Loucy (cell line): ENCODE data around the gene MYO1D.

Experiments used
- H2AFZ ChIP-seq: fragments of 200-600 bp; sonication (generic); 2 replicates; pipeline ENCODE4 v1.6.0; 2016; ENCODE audit warnings: antibody characterized with exemption, mild to moderate bottlenecking, low read length, moderate library complexity
- H3F3A ChIP-seq: fragments of 200-600 bp; 2 replicates; pipeline ENCODE4 v1.6.0; 2016; ENCODE audit warnings: antibody characterized with exemption, low read depth, mild to moderate bottlenecking
- H3K27me3 ChIP-seq: fragments of 200-600 bp; sonication (generic); 2 replicates; pipeline ENCODE4 v1.6.1; 2014; ENCODE audit warnings: low read length, mild to moderate bottlenecking; ENCODE audit not compliant: insufficient read depth, poor library complexity, severe bottlenecking
- H3K36me3 ChIP-seq: fragments of 200-600 bp; sonication (generic); 2 replicates; pipeline ENCODE4 v1.6.1; 2016; ENCODE audit warnings: low read length; ENCODE audit not compliant: insufficient read depth
- H3K4me1 ChIP-seq: fragments of 200-600 bp; sonication (generic); 2 replicates; pipeline ENCODE4 v1.5.1; 2014; ENCODE audit warnings: low read length, mild to moderate bottlenecking; ENCODE audit not compliant: insufficient read depth, poor library complexity, severe bottlenecking
- H3K4me2 ChIP-seq: fragments of 200-600 bp; sonication (generic); 2 replicates; pipeline ENCODE4 v1.6.0; 2014; ENCODE audit warnings: antibody characterized with exemption, low read length, low read depth, mild to moderate bottlenecking; ENCODE audit not compliant: poor library complexity, severe bottlenecking
- H3K4me3 ChIP-seq: fragments of 200-600 bp; sonication (generic); 2 replicates; pipeline ENCODE4 v1.5.1; 2014; ENCODE audit warnings: low read length, mild to moderate bottlenecking, mixed read lengths; ENCODE audit not compliant: poor library complexity, severe bottlenecking
- H3K79me2 ChIP-seq: fragments of 200-600 bp; sonication (generic); 2 replicates; pipeline ENCODE4 v1.6.1; 2014; ENCODE audit warnings: low read length; ENCODE audit not compliant: insufficient read depth
- H3K9ac ChIP-seq: fragments of 200-600 bp; sonication (generic); 2 replicates; pipeline ENCODE4 v1.6.0; 2014; ENCODE audit warnings: mild to moderate bottlenecking, low read depth, low read length, moderate library complexity; ENCODE audit not compliant: poor library complexity, severe bottlenecking
- H3K9me2 ChIP-seq: fragments of 200-600 bp; sonication (generic); replicated peaks from 2 replicates; pipeline ENCODE4 v1.6.1; 2016; ENCODE audit warnings: low read depth, low read length, mixed read lengths
- H3K9me3 ChIP-seq: fragments of 200-600 bp; sonication (generic); 2 replicates; pipeline ENCODE4 v1.6.1; 2014; ENCODE audit warnings: mild to moderate bottlenecking, antibody characterized with exemption, low read length, low read depth; ENCODE audit not compliant: insufficient read depth
- H4K20me1 ChIP-seq: fragments of 200-600 bp; sonication (generic); 2 replicates; pipeline ENCODE4 v1.6.0; 2014; ENCODE audit warnings: antibody characterized with exemption, low read length, mild to moderate bottlenecking; ENCODE audit not compliant: insufficient read depth, poor library complexity, severe bottlenecking
- EZH2phosphoT487 ChIP-seq: fragments of 200-600 bp; IDR thresholded peaks from 2 replicates; pipeline ENCODE4 v1.6.1; 2018; ENCODE audit warnings: antibody characterized with exemption, mild to moderate bottlenecking, moderate library complexity, borderline replicate concordance
- TF ChIP-seq, protein P1 (sequence below): fragments of 200-600 bp; sonication (generic); conservative IDR thresholded peaks from 2 replicates; pipeline ENCODE4 v1.5.1; 2014; ENCODE audit warnings: mild to moderate bottlenecking, antibody characterized with exemption, low read length

MYO1D gene

GRCh38 chr17:32828822-32829221 is 48.1 kb downstream of the MYO1D start:
- H3K4me2 ChIP-seq, result no peak overlapping the region
- no peak overlapping the region for H3K9ac ChIP-seq
- no peaks in the 10 kb centered on the region for H3K4me1 ChIP-seq
- no peaks in the 10 kb centered on the region for H3F3A ChIP-seq
- no peaks in the 10 kb centered on the region for H3K9me3 ChIP-seq
- H3K4me3 ChIP-seq, result no peak overlapping the region
- H3K9me2 ChIP-seq, result no peaks in the 10 kb centered on the region
- no peak overlapping the region for H2AFZ ChIP-seq
- no peaks in the 10 kb centered on the region for H4K20me1 ChIP-seq
- H3K36me3 ChIP-seq, result no peaks in the 10 kb centered on the region
- TF ChIP-seq EZH2phosphoT487, result no peak
- TF ChIP-seq, protein P1, sequence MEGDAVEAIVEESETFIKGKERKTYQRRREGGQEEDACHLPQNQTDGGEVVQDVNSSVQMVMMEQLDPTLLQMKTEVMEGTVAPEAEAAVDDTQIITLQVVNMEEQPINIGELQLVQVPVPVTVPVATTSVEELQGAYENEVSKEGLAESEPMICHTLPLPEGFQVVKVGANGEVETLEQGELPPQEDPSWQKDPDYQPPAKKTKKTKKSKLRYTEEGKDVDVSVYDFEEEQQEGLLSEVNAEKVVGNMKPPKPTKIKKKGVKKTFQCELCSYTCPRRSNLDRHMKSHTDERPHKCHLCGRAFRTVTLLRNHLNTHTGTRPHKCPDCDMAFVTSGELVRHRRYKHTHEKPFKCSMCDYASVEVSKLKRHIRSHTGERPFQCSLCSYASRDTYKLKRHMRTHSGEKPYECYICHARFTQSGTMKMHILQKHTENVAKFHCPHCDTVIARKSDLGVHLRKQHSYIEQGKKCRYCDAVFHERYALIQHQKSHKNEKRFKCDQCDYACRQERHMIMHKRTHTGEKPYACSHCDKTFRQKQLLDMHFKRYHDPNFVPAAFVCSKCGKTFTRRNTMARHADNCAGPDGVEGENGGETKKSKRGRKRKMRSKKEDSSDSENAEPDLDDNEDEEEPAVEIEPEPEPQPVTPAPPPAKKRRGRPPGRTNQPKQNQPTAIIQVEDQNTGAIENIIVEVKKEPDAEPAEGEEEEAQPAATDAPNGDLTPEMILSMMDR, result no peak
- H3K79me2 ChIP-seq, result no peaks in the 10 kb centered on the region
- no peaks in the 10 kb centered on the region for H3K27me3 ChIP-seq

DNA sequence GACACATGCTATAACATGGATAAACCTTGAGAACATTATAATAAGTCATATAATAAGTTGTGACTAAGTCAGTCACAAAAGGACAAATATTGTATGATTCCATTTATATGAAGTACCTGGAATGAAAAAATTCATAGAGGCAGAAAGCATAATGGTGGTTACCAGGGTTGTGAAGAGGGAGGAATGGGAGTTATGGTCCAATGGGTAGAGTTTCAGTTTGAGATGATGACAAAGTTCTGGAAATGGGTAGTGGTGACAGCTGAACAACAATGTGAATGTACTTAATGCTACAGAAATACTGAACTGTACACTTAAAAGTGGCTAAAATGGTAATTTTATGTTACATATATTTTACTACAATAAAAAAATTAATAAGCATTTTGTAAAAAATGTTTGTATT is 49.7 kb downstream of the MYO1D start:
- Histone ChIP-seq H3K4me3 (no peak overlapping the region), H3K36me3 (no peaks in the 10 kb centered on the region), H3K27me3 (no peaks in the 10 kb centered on the region), H3F3A (no peaks in the 10 kb centered on the region), H3K4me2 (no peak overlapping the region), H3K79me2 (no peaks in the 10 kb centered on the region), H3K4me1 (no peaks in the 10 kb centered on the region), H3K9me3 (no peaks in the 10 kb centered on the region), H4K20me1 (no peaks in the 10 kb centered on the region), H3K9ac (no peak overlapping the region), H3K9me2 (no peaks in the 10 kb centered on the region), H2AFZ (no peak overlapping the region)
- TF ChIP-seq EZH2phosphoT487, result no peak
- TF ChIP-seq, protein P1, result no peak

- H3K27me3 ChIP-seq, result no peaks in the 10 kb centered on the region
- H3K4me2 ChIP-seq, result no peak overlapping the region
These were observed 50.8 kb downstream of the MYO1D start for GRCh38 chr17:32826076-32826475.

More at GRCh38 chr17:32826076-32826475, 50.8 kb downstream of the MYO1D start:
- no peak for TF ChIP-seq EZH2phosphoT487
- TF ChIP-seq, protein P1, result no peak
- H4K20me1 ChIP-seq, result no peaks in the 10 kb centered on the region
- H3K79me2 ChIP-seq, result no peaks in the 10 kb centered on the region
- no peaks in the 10 kb centered on the region for H3K9me3 ChIP-seq
- no peak overlapping the region for H3K4me3 ChIP-seq
- no peaks in the 10 kb centered on the region for H3F3A ChIP-seq
- no peaks in the 10 kb centered on the region for H3K4me1 ChIP-seq
- no peak overlapping the region for H2AFZ ChIP-seq
- H3K9ac ChIP-seq, result no peak overlapping the region
- H3K9me2 ChIP-seq, result no peaks in the 10 kb centered on the region
- no peaks in the 10 kb centered on the region for H3K36me3 ChIP-seq
